Activated CD4-positive, CD25-positive, alpha-beta regulatory T cell treated with anti-CD3 and anti-CD28 coated beads, Interleukin-2, amount 50 U/mL, for 16 hours (primary cell): ENCODE results near the gene TPSD1.
"Not testable (repeated sequence)": the region's sequence is repeated elsewhere in the genome, so short reads cannot be mapped to it uniquely, and the experiment has no call there.

Source experiments
- DNase-seq: peaks from one replicate; pipeline ENCODE4 v3.0.0-alpha.2; 2020; ENCODE audit warnings: low read depth, low spot score

The TPSD1 gene

GRCh38 chr16:1241081-1241480 lies 14.8 kb upstream of the TPSD1 start:
- not testable (repeated sequence) for DNase-seq

DNA sequence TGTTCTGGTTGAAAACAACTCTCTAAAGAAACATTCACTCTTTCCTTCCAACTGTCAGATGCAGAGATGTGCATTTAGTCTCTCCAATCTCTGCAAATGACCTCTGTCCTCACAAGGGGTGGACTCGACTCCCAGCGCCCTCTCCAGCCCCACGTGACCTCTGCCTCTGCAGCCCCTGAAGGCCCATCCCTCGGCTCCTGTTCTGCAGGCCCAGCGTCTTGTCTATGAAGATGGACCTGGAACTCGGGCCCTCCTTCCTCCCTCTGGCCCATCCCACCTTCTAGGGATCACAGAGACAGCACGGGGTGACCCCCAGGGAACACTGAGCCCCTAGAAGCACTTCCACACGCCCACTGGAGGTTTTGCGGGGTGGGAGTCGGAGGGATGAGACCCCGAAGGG lies 12.5 kb upstream of the TPSD1 start:
- DNase-seq, result not testable (repeated sequence)

GRCh38 chr16:1243907-1244850 lies 11.7 kb upstream of the TPSD1 start:
- not testable (repeated sequence) for DNase-seq

GRCh38 chr16:1244881-1245280 lies 11.0 kb upstream of the TPSD1 start:
- no peak for DNase-seq

GRCh38 chr16:1245452-1246020 lies 10.3 kb upstream of the TPSD1 start:
- DNase-seq, result no peak

GRCh38 chr16:1247903-1248537 lies 7.8 kb upstream of the TPSD1 start:
- DNase-seq, result not testable (repeated sequence)

DNA sequence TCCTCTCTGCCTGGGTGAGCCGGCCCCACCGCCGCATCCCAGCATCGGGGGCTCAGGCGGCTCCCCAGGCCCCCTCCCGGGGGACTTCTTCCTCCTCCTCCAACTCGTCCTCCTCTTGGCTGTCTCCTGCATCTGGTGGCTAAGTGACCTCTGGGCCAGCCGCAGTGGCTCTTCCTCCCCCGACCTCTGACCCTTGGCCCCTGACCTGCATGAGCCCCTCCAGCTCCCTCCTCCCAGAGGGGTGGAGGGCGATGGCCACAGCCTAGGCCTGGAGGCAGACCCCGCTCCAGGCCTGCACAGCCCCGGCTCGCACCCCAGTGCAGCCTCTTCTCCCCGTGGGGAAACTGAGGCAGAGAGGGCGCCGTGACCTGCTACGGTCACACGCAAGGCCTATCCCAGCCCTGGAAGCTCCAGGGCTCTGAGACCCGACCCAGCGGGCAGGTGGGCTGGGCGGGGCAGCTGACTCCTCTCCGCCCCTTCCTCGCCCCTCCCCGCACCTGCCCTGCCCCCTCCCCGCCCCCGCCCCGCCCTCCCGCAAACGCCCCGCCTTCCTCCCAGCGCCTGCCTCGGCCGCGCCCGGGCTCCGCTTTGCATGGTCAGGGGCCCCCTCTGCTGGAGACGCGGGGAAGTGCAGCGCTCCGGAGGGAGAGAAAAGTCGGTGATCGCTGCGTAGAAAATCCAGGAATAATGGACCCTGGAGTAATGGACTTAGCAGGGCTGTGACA lies 6.7 kb upstream of the TPSD1 start:
- not testable (repeated sequence) for DNase-seq

GRCh38 chr16:1253701-1254364 lies 2.0 kb upstream of the TPSD1 start:
- not testable (repeated sequence) for DNase-seq

- DNase-seq, result not testable (repeated sequence)
Observed at GRCh38 chr16:1254821-1255220, 1.0 kb upstream of the TPSD1 start.

DNA sequence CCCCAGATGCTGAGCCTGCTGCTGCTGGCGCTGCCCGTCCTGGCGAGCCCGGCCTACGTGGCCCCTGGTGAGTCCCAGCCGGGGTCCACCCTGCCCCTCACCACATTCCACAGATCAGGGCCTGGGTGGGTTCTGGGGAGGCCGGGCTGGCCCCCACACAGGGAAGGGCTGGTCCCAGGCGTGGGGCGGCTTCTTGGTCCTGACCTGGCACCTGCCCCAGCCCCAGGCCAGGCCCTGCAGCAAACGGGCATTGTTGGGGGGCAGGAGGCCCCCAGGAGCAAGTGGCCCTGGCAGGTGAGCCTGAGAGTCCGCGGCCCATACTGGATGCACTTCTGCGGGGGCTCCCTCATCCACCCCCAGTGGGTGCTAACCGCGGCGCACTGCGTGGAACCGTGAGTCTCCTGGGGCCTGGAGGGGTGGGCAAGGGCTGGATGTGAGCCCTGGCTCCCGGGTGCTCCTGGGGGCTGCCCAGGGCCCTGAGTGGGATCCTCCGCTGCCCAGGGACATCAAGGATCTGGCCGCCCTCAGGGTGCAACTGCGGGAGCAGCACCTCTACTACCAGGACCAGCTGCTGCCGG lies 516 bp downstream of the TPSD1 start:
- DNase-seq, result not testable (repeated sequence)

DNA sequence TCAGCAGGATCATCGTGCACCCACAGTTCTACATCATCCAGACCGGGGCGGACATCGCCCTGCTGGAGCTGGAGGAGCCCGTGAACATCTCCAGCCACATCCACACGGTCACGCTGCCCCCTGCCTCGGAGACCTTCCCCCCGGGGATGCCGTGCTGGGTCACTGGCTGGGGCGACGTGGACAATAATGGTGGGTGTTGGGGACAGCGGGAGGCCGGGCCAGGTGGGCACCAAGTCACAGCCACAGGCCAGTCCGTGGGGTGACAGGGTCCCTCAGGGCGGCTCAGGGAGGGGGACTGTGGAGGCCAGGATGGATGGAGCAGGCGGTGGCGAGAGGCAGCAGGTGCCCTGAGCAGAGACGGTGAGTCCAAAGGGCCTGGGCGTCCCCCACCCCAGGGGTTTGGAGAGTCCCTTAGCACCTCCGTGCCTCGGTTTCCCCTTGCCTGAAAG lies 1.0 kb downstream of the TPSD1 start:
- DNase-seq, result no peak

DNA sequence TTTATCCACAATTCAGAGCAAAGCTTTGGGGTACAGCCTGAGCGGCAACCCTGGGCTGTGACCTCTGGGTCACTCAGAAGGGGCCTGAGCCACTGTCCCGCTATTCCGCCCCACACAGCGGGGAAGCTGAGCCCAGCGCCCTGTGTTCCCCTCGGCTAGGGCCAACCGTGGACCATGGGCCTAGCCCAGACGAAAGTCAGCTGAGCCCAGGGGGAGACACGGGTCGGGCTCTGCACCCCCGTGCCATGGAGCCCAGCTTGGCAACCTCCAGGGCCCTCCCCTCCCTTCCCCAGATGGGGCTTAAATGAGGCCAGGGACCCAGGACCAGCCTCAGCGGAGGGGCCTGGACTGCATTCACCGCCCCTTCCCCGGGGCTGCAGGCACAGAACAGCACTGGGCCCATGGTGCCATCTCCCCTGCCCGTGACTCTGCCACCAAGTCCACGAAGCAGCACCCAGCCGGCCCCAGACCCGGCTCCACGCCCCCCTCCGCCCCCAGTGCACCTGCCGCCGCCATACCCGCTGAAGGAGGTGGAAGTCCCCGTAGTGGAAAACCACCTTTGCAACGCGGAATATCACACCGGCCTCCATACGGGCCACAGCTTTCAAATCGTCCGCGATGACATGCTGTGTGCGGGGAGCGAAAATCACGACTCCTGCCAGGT lies 1.8 kb downstream of the TPSD1 start:
- no peak for DNase-seq

DNA sequence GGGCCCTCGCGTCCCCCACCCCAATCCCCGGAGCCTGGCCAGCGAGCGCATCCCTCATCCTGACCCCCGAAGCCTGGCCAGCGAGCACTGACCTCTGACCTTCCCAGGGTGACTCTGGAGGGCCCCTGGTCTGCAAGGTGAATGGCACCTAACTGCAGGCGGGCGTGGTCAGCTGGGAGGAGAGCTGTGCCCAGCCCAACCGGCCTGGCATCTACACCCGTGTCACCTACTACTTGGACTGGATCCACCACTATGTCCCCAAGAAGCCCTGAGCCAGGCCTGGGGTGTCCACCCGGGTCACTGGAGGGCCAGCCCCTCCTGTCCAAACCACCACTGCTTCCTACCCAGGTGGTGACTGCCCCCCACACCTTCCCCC lies 2.3 kb downstream of the TPSD1 start:
- no peak for DNase-seq

DNA sequence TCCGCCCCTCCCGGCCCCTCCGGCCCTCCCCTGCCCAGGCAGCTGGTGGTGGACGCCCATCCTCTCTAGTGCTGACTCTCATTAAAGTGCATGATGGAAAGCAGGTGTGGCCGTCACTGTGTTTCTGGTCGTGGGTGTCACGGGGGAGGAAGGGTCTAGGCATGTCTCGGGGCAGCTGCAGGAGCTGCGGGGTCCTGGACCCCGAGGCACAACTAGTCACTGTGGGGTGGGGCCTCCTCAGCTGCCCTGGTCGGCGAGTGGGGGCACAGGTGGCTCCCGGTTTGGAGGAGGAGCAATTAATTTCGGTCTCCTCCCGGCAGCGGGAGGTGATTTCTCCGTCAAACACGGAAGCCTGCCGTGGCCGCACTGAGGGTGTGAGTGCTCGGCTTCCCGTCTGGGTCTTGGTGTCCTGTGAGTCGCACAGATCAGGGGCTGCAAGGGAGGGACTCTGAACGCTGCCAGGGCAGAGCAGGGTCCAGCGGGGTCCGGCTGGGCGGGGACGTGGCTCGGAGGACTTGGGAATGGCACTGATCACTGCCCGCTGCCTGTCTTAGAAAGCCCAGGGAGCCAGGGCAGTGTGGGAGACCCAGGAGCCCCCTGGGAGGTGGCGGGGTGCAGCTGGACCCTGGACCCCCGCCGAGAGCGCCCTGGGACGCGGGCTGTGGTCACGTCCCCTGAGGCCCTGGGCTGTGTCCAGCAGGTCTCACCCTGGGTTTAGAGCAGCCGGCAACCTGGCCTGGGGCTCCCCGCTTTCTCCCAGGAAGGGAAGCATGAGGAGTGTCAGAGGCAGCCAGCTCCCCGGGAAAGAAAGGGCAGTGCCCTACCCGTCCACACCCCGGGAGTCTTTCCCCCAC lies 3.3 kb downstream of the TPSD1 start:
- no peak for DNase-seq

DNA sequence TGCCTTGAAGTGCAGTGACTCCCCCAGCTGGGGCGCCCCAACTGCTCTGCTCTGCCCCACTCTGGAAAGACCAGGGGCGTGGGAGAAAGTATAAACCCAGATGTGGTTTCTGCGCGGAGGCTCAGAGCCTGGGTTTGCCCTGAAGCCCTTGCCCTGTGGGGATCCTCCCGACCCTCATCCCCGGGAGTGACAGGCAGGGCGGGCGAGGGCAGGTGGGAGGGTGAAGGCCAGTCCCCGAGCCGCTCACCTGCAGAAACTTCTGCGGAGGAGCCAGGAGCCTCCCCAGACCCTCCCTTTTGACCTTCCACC lies 3.8 kb downstream of the TPSD1 start:
- no peak for DNase-seq

DNA sequence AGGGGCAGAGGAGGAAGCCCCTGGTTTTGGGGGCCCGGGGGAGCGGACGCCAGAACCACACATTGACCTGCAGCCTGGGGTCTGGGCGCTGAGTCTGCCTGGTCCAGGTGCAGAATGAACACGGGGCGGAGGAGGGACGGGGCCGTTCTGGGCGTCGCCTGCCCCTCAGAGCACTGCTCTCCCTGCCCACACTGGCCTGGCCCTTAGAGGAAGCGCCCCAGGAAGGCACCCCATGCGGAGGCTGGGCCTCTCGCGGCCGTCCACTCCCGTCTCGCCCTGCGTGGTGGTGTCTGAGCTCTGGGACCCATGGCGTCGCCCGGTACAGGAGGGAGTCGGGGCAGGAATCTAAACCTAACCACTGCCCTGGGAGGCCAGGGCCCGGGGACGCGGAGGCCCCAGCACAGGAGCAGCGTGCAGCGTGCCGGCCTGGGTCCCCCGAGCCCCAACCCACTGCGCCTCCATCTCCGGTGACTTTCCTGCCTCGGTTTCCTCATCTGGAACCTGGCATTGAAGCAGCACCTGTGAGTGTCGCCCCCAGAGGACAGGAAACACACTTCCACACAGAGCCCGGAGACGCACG lies 4.3 kb downstream of the TPSD1 start:
- no peak for DNase-seq

DNA sequence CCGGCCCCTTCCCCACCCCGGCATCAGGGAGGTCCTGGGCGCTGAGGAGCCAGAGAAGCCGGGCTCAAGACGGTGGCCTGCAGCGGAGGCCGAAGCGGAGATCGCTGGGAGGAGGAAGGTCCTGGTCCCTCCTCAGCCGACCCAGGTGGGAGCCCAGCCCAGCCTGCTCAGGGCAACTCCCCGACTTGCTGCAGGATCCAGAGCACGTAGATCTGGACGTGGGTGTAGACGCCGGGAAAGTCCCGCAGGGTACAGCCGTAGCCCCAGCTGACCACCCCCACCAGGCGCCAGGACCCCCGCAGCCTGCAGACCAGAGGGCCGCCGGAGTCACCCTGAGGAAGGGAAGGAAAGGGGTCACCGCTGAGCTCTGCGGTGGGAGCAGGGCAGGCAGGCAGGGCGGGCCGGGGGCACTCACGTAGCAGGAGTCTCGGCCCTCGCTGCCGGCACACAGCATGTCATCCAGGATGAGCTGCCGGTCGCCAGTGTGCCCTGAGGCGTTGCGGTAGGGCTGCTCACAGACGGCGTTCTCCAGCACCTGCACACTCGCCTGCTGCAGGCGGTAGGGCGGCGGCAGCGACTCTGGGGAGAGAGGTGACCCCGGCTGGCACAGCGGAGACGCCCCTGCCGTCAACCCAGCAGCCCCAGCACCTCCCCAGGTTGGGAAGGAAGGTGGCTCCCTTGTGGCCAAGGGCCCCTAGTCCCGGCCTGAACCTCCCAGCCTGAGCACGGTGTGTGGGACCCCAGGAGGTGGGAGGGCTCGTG lies 5.4 kb downstream of the TPSD1 start:
- no peak for DNase-seq

- no peak for DNase-seq
Observed at GRCh38 chr16:1262210-1262845, 6.5 kb downstream of the TPSD1 start.
